NCI-H1092 (cell line): ENCODE measurements around the gene SPINT1.
A peak's percentile ranks its signal among the peaks of the same experiment; 100 is the strongest.

Experiments
- DNase-seq: peaks from one replicate; lab custom pipeline; 2025; lab: John Stamatoyannopoulos, UW

The SPINT1 gene

DNA sequence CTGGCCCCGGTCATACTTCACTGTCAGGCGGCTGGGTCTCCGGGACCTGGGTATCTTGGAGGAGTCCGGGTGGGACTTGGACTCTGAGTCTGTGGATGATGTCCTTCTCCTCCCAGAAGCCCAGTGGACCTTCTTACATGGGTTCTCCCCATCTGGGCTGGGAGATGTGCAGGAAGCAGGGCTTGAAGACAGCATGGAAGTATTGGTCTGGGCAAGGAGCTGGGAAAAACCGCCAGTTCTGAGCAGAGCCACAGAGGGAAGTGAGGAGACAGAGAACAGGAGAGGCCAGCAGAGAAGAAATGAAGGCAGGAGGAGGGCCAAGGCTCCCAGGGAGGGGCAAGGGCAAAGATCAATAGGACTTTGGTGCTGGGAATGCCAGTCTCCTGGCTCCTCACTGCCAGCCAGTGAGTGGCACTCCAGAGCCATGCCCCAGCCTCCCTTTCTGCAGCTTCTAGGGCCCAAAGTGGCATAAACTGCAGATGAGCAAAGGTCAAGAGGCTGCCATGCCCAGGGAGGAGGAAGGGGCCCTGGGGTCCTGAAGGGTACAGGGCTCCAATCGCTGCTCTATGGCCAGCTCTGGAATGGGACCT is 15.3 kb upstream of the SPINT1 start, which contains the start of gene PPP1R14D:
Gene PPP1R14D (minus strand): TSS at position 262 of the 590 bp plus-strand sequence. CDS start 67 bp downstream, at position 195.
- DNase-seq: no peak

- DNase-seq: no peak
Measured at GRCh38 chr15:40829115-40829514, 14.7 kb upstream of the SPINT1 start.

DNA sequence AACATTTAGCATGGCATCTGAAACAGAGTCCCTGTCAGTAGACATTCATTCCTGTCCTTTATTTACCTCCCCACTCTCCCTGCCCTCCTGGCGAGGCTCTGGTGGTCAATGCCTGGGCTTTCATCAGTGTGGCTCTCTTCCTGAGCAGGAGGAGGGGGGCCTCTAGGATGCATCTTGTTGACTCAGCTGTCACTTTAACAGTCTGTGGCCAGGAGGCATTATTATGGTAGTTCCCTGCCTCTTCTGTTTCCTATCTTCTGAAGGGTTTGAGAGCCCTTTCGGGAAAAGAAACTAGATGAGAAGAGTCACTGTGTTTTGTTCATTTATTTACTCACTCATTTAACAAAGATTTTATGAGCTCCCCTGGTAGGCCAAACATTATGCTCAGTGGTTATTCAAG is 13.0 kb upstream of the SPINT1 start:
- DNase-seq: peak; percentile 87

- no peak for DNase-seq
Measured at GRCh38 chr15:40831861-40832260, 12.0 kb upstream of the SPINT1 start.

GRCh38 chr15:40832903-40833302 is 10.9 kb upstream of the SPINT1 start:
- no peak for DNase-seq

DNA sequence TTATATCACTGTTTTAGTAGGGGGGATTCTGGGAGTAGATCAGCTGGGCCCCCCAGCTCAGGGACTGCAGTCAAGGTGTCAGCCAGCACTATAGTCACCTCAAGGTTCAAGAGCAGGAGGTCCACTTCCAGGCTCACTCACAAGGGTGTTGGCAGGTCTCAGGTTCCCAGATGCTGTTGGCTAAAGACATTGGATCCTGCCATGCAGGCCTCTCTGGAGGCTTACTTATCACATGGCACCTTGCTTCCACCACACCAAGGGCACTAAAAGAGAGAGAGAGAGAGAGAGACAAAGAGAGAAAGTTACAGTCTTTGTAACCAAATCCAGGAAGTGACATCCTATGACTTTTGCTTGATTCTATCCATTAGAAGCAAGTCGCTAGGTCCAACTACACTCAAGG is 7.8 kb upstream of the SPINT1 start:
- no peak for DNase-seq

DNA sequence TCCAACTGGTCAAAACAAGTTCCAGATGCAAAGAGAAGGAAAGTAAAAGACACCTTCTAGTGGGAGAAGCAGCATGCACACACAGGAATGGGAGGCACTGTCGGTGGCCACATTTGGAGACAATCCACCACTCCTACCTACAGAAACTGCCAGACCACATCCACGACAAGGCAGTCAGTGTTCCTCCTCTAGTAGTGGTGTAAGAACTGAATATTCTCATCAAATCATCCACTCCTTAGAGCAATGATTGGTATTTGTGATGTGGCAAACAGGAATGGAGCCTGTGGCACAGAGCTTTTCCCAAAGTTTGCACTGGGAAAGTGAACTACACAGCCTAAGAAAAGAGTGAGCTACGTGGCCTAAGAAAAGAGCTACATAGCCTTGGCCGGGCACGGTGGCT is 5.1 kb upstream of the SPINT1 start:
- DNase-seq: no peak

DNA sequence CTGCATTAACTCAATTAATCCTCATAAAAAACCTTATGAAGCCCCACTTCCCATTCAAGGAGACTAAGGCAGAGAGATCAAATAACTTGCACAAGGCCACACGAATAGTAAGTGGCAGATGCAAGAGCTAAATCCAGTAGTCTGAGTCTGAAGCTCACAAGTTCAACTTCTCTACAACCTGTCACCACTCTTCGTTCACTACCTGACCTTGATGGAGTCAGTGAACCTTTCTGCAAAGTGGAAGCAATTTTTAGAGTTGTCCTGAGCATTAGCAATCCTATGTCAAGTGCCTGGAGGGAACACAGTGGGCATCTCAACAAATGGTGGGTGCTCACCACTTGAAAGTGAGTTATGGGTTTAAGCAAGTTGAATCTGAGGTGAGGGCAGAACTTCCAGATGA is 2.1 kb upstream of the SPINT1 start:
- DNase-seq: no peak

DNA sequence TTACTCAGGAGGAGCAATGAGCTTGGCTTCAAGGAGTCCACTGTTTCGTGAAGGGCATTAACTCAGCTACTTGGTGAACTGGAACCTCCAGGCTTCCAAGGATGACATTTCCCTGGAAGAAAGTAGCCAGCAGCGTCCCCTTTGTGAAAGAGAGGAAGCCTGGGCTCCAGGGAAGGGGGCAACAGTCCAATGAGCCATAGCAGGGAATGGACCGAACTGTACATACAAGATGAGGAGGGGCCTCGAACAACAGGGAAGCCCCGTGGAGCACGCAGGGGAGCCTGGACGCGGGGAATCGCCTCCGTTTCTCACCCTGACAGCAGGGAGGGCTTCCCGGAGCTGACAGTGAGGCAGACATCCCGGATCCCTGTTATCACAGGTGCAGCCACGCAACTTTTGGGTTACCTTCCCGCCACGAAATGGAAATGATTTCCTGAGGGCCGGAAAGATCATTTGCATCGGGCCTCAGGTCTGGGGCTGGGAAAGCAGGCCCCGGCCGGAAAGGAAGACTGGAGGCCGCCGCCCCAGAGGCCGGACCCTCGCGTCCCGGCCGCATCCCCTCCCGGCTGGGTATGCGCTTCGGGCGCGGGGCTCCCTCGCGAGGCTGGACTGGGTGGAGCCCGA is 475 bp upstream of the SPINT1 start:
- no peak for DNase-seq

- DNase-seq: no peak
Measured at GRCh38 chr15:40844696-40845030, 815 bp downstream of the SPINT1 start.

DNA sequence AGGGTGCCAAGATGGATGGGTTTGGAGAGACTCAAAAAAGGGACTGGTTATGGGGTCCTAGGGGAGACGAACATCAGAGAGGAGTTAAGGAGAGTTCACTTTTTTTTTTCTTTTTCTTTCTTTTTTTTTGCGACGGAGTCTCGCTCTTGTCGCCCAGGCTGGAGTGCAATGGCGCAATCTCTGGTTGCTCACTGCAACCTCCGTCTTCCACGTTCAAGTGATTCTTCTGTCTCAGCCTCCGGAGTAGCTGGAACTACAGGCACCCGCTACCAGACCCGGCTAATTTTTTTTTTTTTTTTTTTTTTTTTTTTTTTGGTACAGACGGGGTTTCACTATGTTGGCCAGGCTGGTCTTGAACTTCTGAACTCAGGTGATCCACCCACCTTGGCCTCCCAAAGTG is 1.2 kb downstream of the SPINT1 start:
- no peak for DNase-seq

GRCh38 chr15:40845511-40846284 is 1.9 kb downstream of the SPINT1 start:
- DNase-seq: no peak

GRCh38 chr15:40846841-40847222 is 3.0 kb downstream of the SPINT1 start:
- no peak for DNase-seq

GRCh38 chr15:40847223-40847961 is 3.5 kb downstream of the SPINT1 start:
- no peak for DNase-seq

- DNase-seq: no peak
Measured at GRCh38 chr15:40850576-40851112, 6.8 kb downstream of the SPINT1 start.

DNA sequence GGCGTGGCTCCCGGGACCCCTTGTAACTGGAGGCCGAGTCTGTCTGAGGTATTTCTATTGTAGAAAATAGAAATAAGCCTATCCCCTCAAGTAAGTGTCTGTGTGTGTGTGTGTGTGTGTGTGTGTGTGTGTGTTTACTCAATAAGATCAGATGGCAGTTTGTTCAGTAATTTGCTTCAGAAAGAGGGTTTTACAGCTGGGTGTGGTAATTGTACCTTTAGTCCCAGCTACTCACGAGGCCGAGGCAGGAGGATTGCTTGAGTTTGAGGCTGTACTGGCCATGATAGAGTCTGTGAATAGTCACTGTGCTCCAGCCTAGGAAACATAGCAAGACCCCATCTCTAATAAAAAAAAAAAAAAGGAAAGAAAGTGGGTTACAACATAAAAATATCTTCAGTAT is 8.7 kb downstream of the SPINT1 start:
- DNase-seq: no peak

GRCh38 chr15:40853241-40853890 is 9.5 kb downstream of the SPINT1 start:
- DNase-seq: no peak

DNA sequence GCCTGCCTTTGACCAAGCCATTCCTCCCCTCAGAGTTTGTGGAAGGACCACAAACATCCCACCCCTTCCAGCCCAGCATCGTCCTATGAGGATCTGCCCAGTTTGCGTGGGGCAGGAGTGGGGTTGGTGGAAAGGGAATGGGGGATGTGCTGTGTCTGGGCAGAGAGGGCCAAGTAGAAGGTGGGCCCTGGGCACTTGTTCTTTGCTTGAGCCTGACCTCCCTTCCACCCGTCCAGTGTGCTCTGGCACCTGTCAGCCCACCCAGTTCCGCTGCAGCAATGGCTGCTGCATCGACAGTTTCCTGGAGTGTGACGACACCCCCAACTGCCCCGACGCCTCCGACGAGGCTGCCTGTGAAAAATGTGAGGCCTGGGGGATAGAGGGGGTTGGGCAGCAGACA is 10.3 kb downstream of the SPINT1 start:
- DNase-seq: no peak

DNA sequence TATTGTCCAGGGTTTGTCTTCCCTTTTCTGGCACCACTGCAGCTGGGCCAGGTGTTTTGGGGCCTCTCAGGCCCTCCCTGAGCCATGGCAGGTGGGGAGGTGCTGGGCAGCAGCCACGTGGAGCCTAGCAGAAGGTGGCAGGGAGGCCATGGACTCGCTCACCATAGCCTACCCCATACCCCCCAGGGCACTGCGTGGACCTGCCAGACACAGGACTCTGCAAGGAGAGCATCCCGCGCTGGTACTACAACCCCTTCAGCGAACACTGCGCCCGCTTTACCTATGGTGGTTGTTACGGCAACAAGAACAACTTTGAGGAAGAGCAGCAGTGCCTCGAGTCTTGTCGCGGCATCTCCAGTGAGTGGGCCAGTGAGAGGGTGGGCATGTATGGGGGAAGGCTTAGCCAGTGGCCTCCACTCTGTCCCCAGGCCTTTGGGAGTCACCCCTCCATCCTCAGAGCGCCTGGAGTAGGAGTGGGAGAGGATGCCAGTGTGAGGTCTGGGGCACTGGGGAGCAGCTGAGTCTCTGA is 11.9 kb downstream of the SPINT1 start:
- no peak for DNase-seq

GRCh38 chr15:40856746-40857145 is 12.9 kb downstream of the SPINT1 start:
- DNase-seq: no peak

GRCh38 chr15:40857601-40858341 is 13.9 kb downstream of the SPINT1 start:
- DNase-seq: peak; percentile 18
